H1 (cell line): Measurements from ENCODE around the gene TRAPPC5. TPM values are rescaled to one million over a fixed set of nuclear protein-coding genes. Genes with fewer than 3 reads are reported as not detected.

Experiments used
- CTCF ChIA-PET: fragments of 300-600 bp; sonication (Branson Sonifier 250); formaldehyde crosslinking; loops from one replicate; lab custom pipeline; 2021; ENCODE audit not compliant: partially characterized antibody; lab: Charles Lee
- POLR2A ChIA-PET: fragments of 300-600 bp; sonication (Branson Sonifier 250); formaldehyde crosslinking; loops from one replicate; lab custom pipeline; 2021; ENCODE audit warnings: inconsistent platforms; ENCODE audit not compliant: partially characterized antibody; lab: Charles Lee
- DNase-seq, 2 experiments: peaks; one replicate each; pipeline versions ENCODE4 v3.0.0 to v3.0.0-alpha.2; 2010 to 2022; ENCODE audit warnings: low spot score in 2 of 2, low read depth in 1 of 2, mixed read lengths in 1 of 2
- FAIRE-seq: peaks from 2 replicates; lab custom pipeline; 2011; peaks lifted over from hg19 to GRCh38; lab: Jason Lieb, UNC
- H2AFZ ChIP-seq: 2 replicates; pipeline ENCODE4 v1.8.1; 2012; ENCODE audit warnings: low read length, inconsistent platforms
- H2AK5ac ChIP-seq: 2 replicates; pipeline ENCODE4 v1.6.1; 2013; ENCODE audit warnings: low read depth, low read length
- H2BK120ac ChIP-seq: replicated peaks from 2 replicates; pipeline ENCODE3; 2013; ENCODE audit warnings: low read depth, low read length, inconsistent platforms
- H2BK12ac ChIP-seq: 2 replicates; pipeline ENCODE4 v1.6.1; 2013; ENCODE audit warnings: low read depth, low read length
- H2BK15ac ChIP-seq: 2 replicates; pipeline ENCODE4 v1.6.1; 2013; ENCODE audit warnings: low read length
- H2BK20ac ChIP-seq: 2 replicates; pipeline ENCODE4 v1.6.1; 2013; ENCODE audit warnings: low read length
- H2BK5ac ChIP-seq: 2 replicates; pipeline ENCODE4 v1.6.1; 2013; ENCODE audit warnings: low read depth, low read length
- H3K14ac ChIP-seq: 2 replicates; pipeline ENCODE4 v1.6.1; 2013; ENCODE audit warnings: inconsistent platforms; ENCODE audit not compliant: insufficient read length
- H3K18ac ChIP-seq: 2 replicates; pipeline ENCODE4 v1.6.1; 2013; ENCODE audit warnings: low read length; ENCODE audit errors: extremely low read depth
- H3K23ac ChIP-seq: 2 replicates; pipeline ENCODE4 v1.6.1; 2013; ENCODE audit warnings: inconsistent platforms; ENCODE audit not compliant: insufficient read length
- H3K23me2 ChIP-seq: 2 replicates; pipeline ENCODE4 v1.6.1; 2013; ENCODE audit warnings: low read depth, low read length
- H3K27ac ChIP-seq: 2 replicates; pipeline ENCODE4 v1.6.1; 2011; ENCODE audit warnings: low read depth, low read length, inconsistent platforms
- H3K27me3 ChIP-seq, 4 experiments: replicated peaks in 1 of 4; 1 replicate in 1 of 4; 2 replicates in 3 of 4; pipeline versions ENCODE4 v1.6.1 to v1.8.1; 2011 to 2013; ENCODE audit warnings: low read length in 3 of 4, mild to moderate bottlenecking in 3 of 4, inconsistent platforms in 2 of 4, mixed read lengths in 2 of 4, moderate library complexity in 1 of 4; ENCODE audit not compliant: control insufficient read depth in 3 of 4, insufficient read depth in 3 of 4; ENCODE audit errors: extremely low read depth in 1 of 4
- H3K36me3 ChIP-seq, 4 experiments: 2 replicates each; pipeline versions ENCODE4 v1.6.1 to v1.8.1; 2011 to 2013; ENCODE audit warnings: mild to moderate bottlenecking in 4 of 4, low read length in 3 of 4, moderate library complexity in 2 of 4, control low read depth in 1 of 4, inconsistent platforms in 1 of 4; ENCODE audit not compliant: insufficient read depth in 4 of 4, control insufficient read depth in 2 of 4
- H3K4ac ChIP-seq: replicated peaks from 2 replicates; pipeline ENCODE3; 2013; ENCODE audit warnings: low read length, low read depth, mixed read lengths, inconsistent platforms; ENCODE audit not compliant: insufficient read length
- H3K4me1 ChIP-seq, 4 experiments: replicated peaks in 1 of 4; 1 replicate in 1 of 4; 2 replicates in 3 of 4; pipeline versions ENCODE4 v1.6.1 to v1.8.1; 2011 to 2013; ENCODE audit warnings: low read length in 3 of 4, inconsistent platforms in 2 of 4, mixed read lengths in 1 of 4; ENCODE audit not compliant: insufficient read depth in 4 of 4, control insufficient read depth in 3 of 4
- H3K4me2 ChIP-seq, 2 experiments: 2 replicates each; pipeline versions ENCODE4 v1.6.1 to v1.8.1; 2011 to 2013; ENCODE audit warnings: low read depth in 2 of 2, low read length in 2 of 2, control low read depth in 1 of 2, inconsistent platforms in 1 of 2, mild to moderate bottlenecking in 1 of 2; ENCODE audit not compliant: insufficient read depth in 1 of 2
- H3K4me3 ChIP-seq, 4 experiments: fragments of 200-600, 300-600 bp in 1 of 4; sonication (generic), shearing (Covaris generic), sonication (Bioruptor Twin) in 1 of 4; 2 replicates each; pipeline versions ENCODE4 v1.5.1 to v1.8.1; 2011 to 2016; ENCODE audit warnings: low read length in 4 of 4, low read depth in 3 of 4, control low read depth in 2 of 4, inconsistent platforms in 2 of 4, mild to moderate bottlenecking in 2 of 4, mixed read lengths in 1 of 4, moderate library complexity in 1 of 4; ENCODE audit not compliant: insufficient read depth in 2 of 4; ENCODE audit errors: extremely low read depth in 1 of 4
- H3K56ac ChIP-seq: replicated peaks from 2 replicates; pipeline ENCODE3; 2013; ENCODE audit warnings: low read depth, mild to moderate bottlenecking, mixed read lengths, low read length, inconsistent platforms; ENCODE audit not compliant: insufficient read length
- H3K79me1 ChIP-seq: 2 replicates; pipeline ENCODE4 v1.6.1; 2013; ENCODE audit warnings: low read depth, low read length, control low read depth
- H3K79me2 ChIP-seq, 2 experiments: 2 replicates each; pipeline versions ENCODE4 v1.6.1 to v1.8.1; 2012 to 2013; ENCODE audit warnings: low read length in 2 of 2, mild to moderate bottlenecking in 2 of 2, inconsistent platforms in 1 of 2; ENCODE audit not compliant: insufficient read depth in 2 of 2, control insufficient read depth in 1 of 2
- H3K9ac ChIP-seq, 4 experiments: replicated peaks in 1 of 4; 1 replicate in 1 of 4; 2 replicates in 3 of 4; pipeline versions ENCODE4 v1.6.1 to v1.8.1; 2011 to 2013; ENCODE audit warnings: low read depth in 3 of 4, low read length in 3 of 4, control low read depth in 2 of 4, mild to moderate bottlenecking in 2 of 4, moderate library complexity in 2 of 4, inconsistent platforms in 1 of 4; ENCODE audit errors: extremely low read depth in 1 of 4
- H3K9me3 ChIP-seq, 2 experiments: 2 replicates each; pipeline versions ENCODE4 v1.6.1 to v1.8.1; 2012 to 2013; ENCODE audit warnings: mild to moderate bottlenecking in 2 of 2, moderate library complexity in 2 of 2, control low read depth in 1 of 2, inconsistent platforms in 1 of 2, low read depth in 1 of 2, low read length in 1 of 2, mixed read lengths in 1 of 2; ENCODE audit not compliant: insufficient read depth in 2 of 2
- H4K20me1 ChIP-seq, 2 experiments: replicated peaks in 1 of 2; 2 replicates each; pipeline versions ENCODE3 to v1.8.1; 2011 to 2013; ENCODE audit warnings: inconsistent platforms in 2 of 2, low read length in 2 of 2, mild to moderate bottlenecking in 1 of 2; ENCODE audit not compliant: insufficient read depth in 2 of 2, control insufficient read depth in 1 of 2
- H4K5ac ChIP-seq: 2 replicates; pipeline ENCODE4 v1.6.1; 2013; ENCODE audit warnings: low read length, low read depth, mixed read lengths, inconsistent platforms; ENCODE audit not compliant: insufficient read length
- H4K8ac ChIP-seq: 2 replicates; pipeline ENCODE4 v1.8.0; 2013; ENCODE audit warnings: mild to moderate bottlenecking, moderate library complexity, low read length, inconsistent platforms; ENCODE audit not compliant: insufficient read depth; ENCODE audit errors: extremely low read depth
- H4K91ac ChIP-seq: replicated peaks from 2 replicates; pipeline ENCODE3; 2013; ENCODE audit warnings: low read length, mixed read lengths, inconsistent platforms; ENCODE audit not compliant: insufficient read length
- ASH2L ChIP-seq: fragments of 200-600, 300-600 bp; sonication (generic); IDR thresholded peaks from one replicate; pipeline ENCODE4 v1.7.1; 2017; ENCODE audit warnings: low read length
- CTBP2 ChIP-seq: IDR thresholded peaks from 2 replicates; pipeline ENCODE4 v1.7.0; 2011; ENCODE audit warnings: borderline replicate concordance, mild to moderate bottlenecking, moderate library complexity, mixed read lengths, low read length; ENCODE audit not compliant: insufficient read depth, insufficient read length
- HDAC2 ChIP-seq, 2 experiments: fragments of 300-600 bp in 1 of 2; sonication (generic) in 1 of 2; IDR thresholded peaks; 2 replicates each; pipeline ENCODE4 v1.6.1; 2011 to 2012; ENCODE audit warnings: low read depth in 2 of 2, low read length in 2 of 2, mild to moderate bottlenecking in 2 of 2, moderate library complexity in 2 of 2, borderline replicate concordance in 1 of 2, inconsistent platforms in 1 of 2
- PHF8 ChIP-seq: fragments of 200-600 bp; sonication (generic); conservative IDR thresholded peaks from 2 replicates; pipeline ENCODE4 v1.7.1; 2012; ENCODE audit warnings: low read depth, mild to moderate bottlenecking, inconsistent platforms, low read length, moderate library complexity
- RAD21 ChIP-seq, 2 experiments: IDR thresholded peaks in 1 of 2; conservative IDR thresholded peaks in 1 of 2; 2 replicates each; pipeline ENCODE4 v1.6.1; 2011; ENCODE audit warnings: low read depth in 2 of 2, low read length in 2 of 2, improper control_type of control experiment in 1 of 2, inconsistent platforms in 1 of 2, mild to moderate bottlenecking in 1 of 2, moderate library complexity in 1 of 2
- SAP30 ChIP-seq: fragments of 300-600 bp; sonication (generic); IDR thresholded peaks from 2 replicates; pipeline ENCODE4 v1.7.1; 2012; ENCODE audit warnings: low read length, moderate library complexity, mild to moderate bottlenecking, inconsistent platforms; ENCODE audit not compliant: insufficient read depth, insufficient replicate concordance
- SP2 ChIP-seq: IDR thresholded peaks from 2 replicates; pipeline ENCODE4 v1.6.1; 2012; ENCODE audit warnings: mild to moderate bottlenecking, low read length, inconsistent platforms
- SUZ12 ChIP-seq: fragments of 200-600 bp; sonication (generic); IDR thresholded peaks from 2 replicates; pipeline ENCODE4 v1.6.1; 2012; ENCODE audit warnings: mild to moderate bottlenecking, inconsistent platforms, low read length, moderate library complexity, mixed read lengths
- TAF7 ChIP-seq: optimal IDR thresholded peaks from 2 replicates; pipeline ENCODE3; 2011; ENCODE audit warnings: low read depth, mild to moderate bottlenecking, inconsistent platforms, low read length, moderate library complexity, borderline replicate concordance
- WGBS, 2 experiments: shearing (Covaris generic) in 1 of 2; methylation state at CpG; one replicate each; pipeline versions ENCODE4 v1.1.6 to v1.1.7; 2013 to 2015; ENCODE audit warnings: low lambda C conversion rate in 2 of 2, mixed read lengths in 2 of 2, inconsistent platforms in 1 of 2, low coverage in 1 of 2, missing lambda C conversion rate in 1 of 2; ENCODE audit not compliant: insufficient replicate concordance in 2 of 2, insufficient coverage in 1 of 2, insufficient read length in 1 of 2; ENCODE audit errors: extremely low coverage in 1 of 2, missing lambda C conversion rate in 1 of 2; 5-methylcytosine and 5-hydroxymethylcytosine counted together
- polyA plus RNA-seq, 7 experiments: library from polyadenylated mRNA; depleted of rRNA in 3 of 7; stranded (reverse) in 5 of 7; unstranded in 2 of 7; fragments of >200 nt in 5 of 7; fragments of 200-250 nt in 2 of 7; gene quantifications; 1 replicate in 5 of 7; 2 replicates in 1 of 7; 4 replicates in 1 of 7; pipeline versions ENCODE4 v1.2.1 to v1.2.3, GENCODE V29; 2011 to 2013; ENCODE audit warnings: missing spikeins in 2 of 7, mixed read lengths in 2 of 7
- total RNA-seq: library from RNA; stranded (reverse); fragmentation: NEBNext Ultra II Directional; extraction: Animal tissue kit (Norgen Biotek cat#: 25700); gene quantifications from 2 replicates; pipeline ENCODE4 v1.2.1, GENCODE V29; 2021

TRAPPC5 gene
- total and polyA plus RNA-seq, 2 of the 8 experiments (the other 6 are each of a cell fraction or from before 2014, with no cell fraction given): 109 to 120 TPM

- peaks cover 0 to 3% (median 0%) of the 10 kb centered on the region in 4 experiments; a peak in 4 of 7 replicates for H3K4me1 ChIP-seq
- ChIA-PET CTCF (interaction anchor here (1.0 kb wide), 1 partner anchor 33 kb away, joined by 3 read pairs; no protein-coding TSS in a partner anchor), POLR2A (no interaction called here)
- peaks cover 0 to 2% of the 10 kb centered on the region in 2 experiments for H4K20me1 ChIP-seq
- no peak overlapping the region for H3K23ac ChIP-seq
- H2BK5ac ChIP-seq: no peak overlapping the region
- H2BK20ac ChIP-seq: no peak overlapping the region
- H3K9ac ChIP-seq: no peak overlapping the region
- FAIRE-seq (no peak), DNase-seq (no peak)
- H3K14ac ChIP-seq: no peak overlapping the region
- no peak overlapping the region for H2BK12ac ChIP-seq
- peaks cover 3 to 15% (median 8%) of the 10 kb centered on the region in 4 experiments for H3K27me3 ChIP-seq
- H3K4me2 ChIP-seq: no peak overlapping the region
- no peak overlapping the region for H3K4ac ChIP-seq
- no peaks in the 10 kb centered on the region for H3K79me2 ChIP-seq
- H2BK15ac ChIP-seq: no peak overlapping the region
- no peaks in the 10 kb centered on the region for H3K9me3 ChIP-seq
- H2AK5ac ChIP-seq: no peak overlapping the region
- H3K18ac ChIP-seq: no peak overlapping the region
- no peaks in the 10 kb centered on the region for H3K36me3 ChIP-seq
- no peaks in the 10 kb centered on the region for H3K23me2 ChIP-seq
- H4K5ac ChIP-seq: no peak overlapping the region
- 58% methylated on average over 1 of the region's 1 CpG; no CpG with 5 or more reads in 1 of the 2 experiments for WGBS, 2 experiments
- no peak overlapping the region for H3K27ac ChIP-seq
- no peak overlapping the region for H3K56ac ChIP-seq
- no peak overlapping the region for H4K8ac ChIP-seq
- no peak overlapping the region for H4K91ac ChIP-seq
- H3K4me3 ChIP-seq: no peak overlapping the region
- H2AFZ ChIP-seq: no peak overlapping the region
- no peaks in the 10 kb centered on the region for H3K79me1 ChIP-seq
- TF ChIP-seq TAF7: no peak
- no peak for TF ChIP-seq RAD21 (IDR thresholded peaks at IDR 0.05 in 1 of 2, conservative IDR thresholded peaks at IDR 0.05 in 1 of 2; ENCODE audit: low read depth in 2 of 2, low read length in 2 of 2)
- no peak for TF ChIP-seq SUZ12
- TF ChIP-seq SP2: no peak
- no peak for TF ChIP-seq PHF8
- TF ChIP-seq CTBP2: no peak
- no peak for TF ChIP-seq HDAC2 (IDR thresholded peaks at IDR 0.05; ENCODE audit: borderline replicate concordance in 1 of 2, low read depth in 2 of 2, low read length in 2 of 2)
- TF ChIP-seq SAP30: no peak
- no peak for TF ChIP-seq ASH2L
- no peak overlapping the region for H2BK120ac ChIP-seq
Observed at GRCh38 chr19:7736148-7736547, 55.5 kb downstream of the TRAPPC5 start.
